Esophagus muscularis mucosa (tissue), 3 donors: ENCODE data around the gene ADCY4.

Source experiments
- POLR2A ChIP-seq: fragments of 450-650 bp; IDR thresholded peaks from one replicate; pipeline ENCODE4 v1.6.1; 2017; ENCODE audit warnings: antibody characterized with exemption, moderate library complexity, mild to moderate bottlenecking, low read depth
- TF ChIP-seq, protein P1 (sequence below), 3 experiments: fragments of 200-600 bp in 2 of 3; fragments of 450-650 bp in 1 of 3; sonication (generic) in 2 of 3; IDR thresholded peaks; one replicate each; pipeline ENCODE4 v1.5.1; 2017 to 2019; ENCODE audit warnings: antibody characterized with exemption in 3 of 3, mild to moderate bottlenecking in 2 of 3, moderate library complexity in 1 of 3

DNA sequence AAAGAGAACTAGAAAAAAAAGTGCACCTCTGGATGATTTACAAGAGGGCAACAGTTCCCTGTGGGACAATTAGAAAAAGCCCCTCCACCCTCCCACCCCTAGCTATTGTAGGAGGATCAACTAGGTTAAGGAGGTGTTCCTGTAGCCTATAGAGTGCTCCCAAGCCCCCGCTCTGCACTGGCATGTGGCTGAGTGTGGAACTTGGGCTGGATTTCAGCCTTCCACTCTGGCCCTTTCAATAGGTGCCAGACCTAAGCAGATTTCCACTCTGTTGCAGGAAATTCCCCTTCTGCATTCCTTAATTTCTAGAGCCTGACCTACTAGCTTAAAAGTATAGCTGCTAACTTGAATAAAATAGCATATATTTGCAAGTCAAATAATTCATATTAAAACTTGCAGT, 35.9 kb upstream of the ADCY4 start:
- TF ChIP-seq, protein P1, sequence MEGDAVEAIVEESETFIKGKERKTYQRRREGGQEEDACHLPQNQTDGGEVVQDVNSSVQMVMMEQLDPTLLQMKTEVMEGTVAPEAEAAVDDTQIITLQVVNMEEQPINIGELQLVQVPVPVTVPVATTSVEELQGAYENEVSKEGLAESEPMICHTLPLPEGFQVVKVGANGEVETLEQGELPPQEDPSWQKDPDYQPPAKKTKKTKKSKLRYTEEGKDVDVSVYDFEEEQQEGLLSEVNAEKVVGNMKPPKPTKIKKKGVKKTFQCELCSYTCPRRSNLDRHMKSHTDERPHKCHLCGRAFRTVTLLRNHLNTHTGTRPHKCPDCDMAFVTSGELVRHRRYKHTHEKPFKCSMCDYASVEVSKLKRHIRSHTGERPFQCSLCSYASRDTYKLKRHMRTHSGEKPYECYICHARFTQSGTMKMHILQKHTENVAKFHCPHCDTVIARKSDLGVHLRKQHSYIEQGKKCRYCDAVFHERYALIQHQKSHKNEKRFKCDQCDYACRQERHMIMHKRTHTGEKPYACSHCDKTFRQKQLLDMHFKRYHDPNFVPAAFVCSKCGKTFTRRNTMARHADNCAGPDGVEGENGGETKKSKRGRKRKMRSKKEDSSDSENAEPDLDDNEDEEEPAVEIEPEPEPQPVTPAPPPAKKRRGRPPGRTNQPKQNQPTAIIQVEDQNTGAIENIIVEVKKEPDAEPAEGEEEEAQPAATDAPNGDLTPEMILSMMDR (IDR thresholded peaks at IDR 0.05), result no peak
- TF ChIP-seq POLR2A, result no peak
